ENCODE measurements around the gene TFB1M. TPM values are rescaled to one million over a fixed set of nuclear protein-coding genes. Genes with fewer than 3 reads are reported as not detected.
"Not testable (repeated sequence)": the region's sequence is repeated elsewhere in the genome, so short reads cannot be mapped to it uniquely, and the experiment has no call there.

The TFB1M gene
- total RNA-seq, 1 donor from 2014 or later = 17.9 TPM

DNA sequence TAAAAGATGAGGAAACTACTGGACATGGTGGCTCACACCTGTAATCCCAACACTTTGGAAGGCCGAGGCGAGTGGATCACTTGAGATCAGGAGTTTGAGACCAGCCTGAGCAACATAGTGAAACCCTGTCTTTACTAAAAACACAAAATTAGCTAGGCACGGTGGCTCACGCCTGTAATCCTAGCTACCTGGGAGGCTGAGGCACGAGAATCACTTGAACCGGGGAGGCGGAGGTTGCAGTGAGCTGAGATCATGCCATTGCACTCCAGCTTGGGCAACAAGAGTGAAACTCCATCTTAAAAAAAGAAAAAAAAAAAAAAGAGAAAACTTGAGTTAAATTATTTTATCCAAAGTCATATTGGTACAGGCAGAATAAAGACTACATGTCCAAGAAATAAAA, 1.3 kb downstream of the TFB1M start:
- not testable (repeated sequence) for DNase-seq (ENCODE audit: missing footprints); ATAC-seq
- intact Hi-C loops (cut with DNase I) = loop anchor here (1.0 to 10.0 kb wide), 4 partner anchors 36 to 1372 kb away; no protein-coding TSS in a partner anchor

GRCh38 chr6:155311583-155311982, 2.7 kb downstream of the TFB1M start:
- no peak for DNase-seq (ENCODE audit: missing footprints)
- ATAC-seq = no peak
- intact Hi-C loops (cut with DNase I) = loop anchor here (5.0 to 10.0 kb wide), 3 partner anchors 34 to 1373 kb away; no protein-coding TSS in a partner anchor

DNA sequence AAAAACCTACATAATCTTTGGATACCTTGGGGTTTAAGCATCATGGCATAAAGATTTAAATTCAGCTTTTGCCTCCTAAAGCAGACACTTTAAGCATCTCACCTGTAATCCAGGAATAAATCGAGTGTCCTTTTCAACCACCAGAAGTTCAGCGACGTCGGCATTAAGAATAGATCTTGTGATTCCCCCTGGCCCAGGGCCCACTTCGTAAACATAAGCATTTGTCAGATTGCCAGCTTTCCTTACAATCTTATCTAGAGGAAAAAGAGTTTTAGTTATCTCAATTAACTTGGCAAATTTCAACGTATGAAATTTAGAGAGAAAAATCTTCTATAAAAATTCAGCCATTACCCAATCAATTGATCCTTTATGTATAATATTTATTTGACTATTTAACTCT, 3.2 kb downstream of the TFB1M start:
- DNase-seq (ENCODE audit: missing footprints) (no peak), ATAC-seq (no peak)
- intact Hi-C loops (cut with DNase I) = loop anchor here (5.0 to 10.0 kb wide), 3 partner anchors 34 to 1374 kb away; no protein-coding TSS in a partner anchor

GRCh38 chr6:155310596-155310995, 3.7 kb downstream of the TFB1M start:
- intact Hi-C loops (cut with DNase I) = loop anchor here (5.0 to 10.0 kb wide), 3 partner anchors 33 to 1374 kb away; no protein-coding TSS in a partner anchor
- DNase-seq (ENCODE audit: missing footprints) = no peak
- ATAC-seq = no peak

DNA sequence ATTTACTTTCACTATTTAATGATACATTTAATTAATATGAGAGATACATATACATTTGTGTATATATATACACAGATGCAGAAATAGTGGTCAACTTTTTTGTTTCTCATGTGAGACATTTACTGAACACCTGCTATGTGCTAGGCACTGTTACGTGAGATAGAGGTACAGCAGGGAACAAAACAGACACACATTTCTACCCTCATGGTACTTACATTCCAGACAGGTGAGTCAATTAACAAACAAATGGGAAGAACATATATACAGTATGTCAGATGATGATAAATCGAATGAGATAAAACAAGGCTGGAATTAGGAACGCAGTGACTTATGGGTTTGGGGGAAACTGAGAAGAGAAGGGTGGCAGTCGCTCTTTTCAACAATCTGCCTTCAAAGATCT, 5.1 kb downstream of the TFB1M start:
- intact Hi-C loops (cut with DNase I) = no loop called here

GRCh38 chr6:155306958-155307357, 7.3 kb downstream of the TFB1M start:
- DNase-seq (ENCODE audit: missing footprints) (no peak), ATAC-seq (no peak)
- intact Hi-C loops (cut with DNase I) = no loop called here

More for the DNA sequence above, 5.1 kb downstream of the TFB1M start:
- ATAC-seq (no peak), DNase-seq (ENCODE audit: missing footprints) (no peak)

DNA sequence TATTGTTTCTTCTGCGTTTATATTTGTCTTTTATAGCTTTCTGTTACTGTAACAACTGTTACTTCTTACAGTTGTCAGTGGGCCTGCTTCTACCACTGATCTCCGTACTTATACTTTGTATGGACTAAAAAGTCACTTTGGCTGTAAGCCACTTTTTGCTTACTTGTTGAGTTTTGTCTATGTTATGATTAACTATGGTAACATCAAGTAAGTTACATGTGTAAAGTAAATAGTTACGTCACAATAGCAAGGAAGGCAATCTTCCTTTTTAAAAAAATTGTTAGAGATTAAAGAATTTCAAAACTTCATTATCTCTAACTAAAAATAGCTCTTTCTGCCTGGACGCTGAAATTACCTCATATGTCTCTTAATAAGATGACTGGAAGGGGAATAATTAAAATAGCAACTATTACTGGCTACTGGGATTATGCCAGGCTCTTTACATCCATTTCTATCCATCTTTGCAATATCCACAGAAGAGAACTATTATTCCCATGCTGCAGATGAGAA, 10.9 kb downstream of the TFB1M start:
- intact Hi-C loops (cut with DNase I) = no loop called here
- no peak for DNase-seq (ENCODE audit: missing footprints)
- ATAC-seq = no peak

DNA sequence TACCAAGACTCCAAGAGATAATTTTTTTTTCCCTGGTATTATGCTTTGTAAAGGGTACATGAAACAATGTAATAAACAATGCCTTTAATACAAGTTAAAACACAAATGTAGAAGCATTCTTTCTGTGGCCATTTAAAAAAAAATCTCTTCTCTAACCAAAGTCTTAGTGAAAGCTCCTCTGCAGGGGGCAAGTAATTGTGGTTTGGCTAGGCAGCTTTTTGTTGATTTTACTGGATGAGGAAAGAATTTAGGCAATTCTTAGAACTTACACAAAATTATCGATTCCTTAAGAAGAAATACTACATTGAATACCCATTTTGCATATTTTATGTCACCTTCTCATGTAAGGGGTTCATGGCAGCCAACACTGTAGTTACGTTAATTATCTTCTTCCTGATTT, 12.4 kb downstream of the TFB1M start:
- intact Hi-C loops (cut with DNase I) = no loop called here
- no peak for DNase-seq (ENCODE audit: missing footprints)

DNA sequence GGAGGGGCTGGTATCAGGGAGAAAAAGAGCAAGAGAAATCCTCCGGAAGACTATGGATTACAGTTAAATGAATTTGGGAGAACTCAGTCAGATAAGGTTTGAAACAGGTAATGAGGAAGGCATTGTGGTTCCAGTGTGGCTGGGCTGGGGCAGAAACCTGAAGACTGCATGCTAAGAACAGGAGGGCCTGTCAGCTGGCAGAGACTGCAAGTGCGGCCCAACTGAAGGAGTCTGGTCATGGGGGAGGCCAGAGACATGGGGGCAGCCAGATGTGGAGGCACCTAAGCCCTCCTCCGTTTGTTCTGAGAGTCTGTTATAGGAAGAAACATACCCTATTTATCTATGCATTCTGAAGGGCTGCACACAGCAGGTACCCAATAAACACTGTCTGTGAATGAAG, 16.6 kb downstream of the TFB1M start:
- intact Hi-C loops (cut with DNase I) = no loop called here
- peak; percentile 55 for DNase-seq (ENCODE audit: missing footprints)
- ATAC-seq = no peak

More for the DNA sequence above, 12.4 kb downstream of the TFB1M start:
- no peak for ATAC-seq

GRCh38 chr6:155292711-155293110, 21.6 kb downstream of the TFB1M start:
- DNase-seq (ENCODE audit: missing footprints) (no peak), ATAC-seq (no peak)
- intact Hi-C loops (cut with DNase I) = no loop called here

DNA sequence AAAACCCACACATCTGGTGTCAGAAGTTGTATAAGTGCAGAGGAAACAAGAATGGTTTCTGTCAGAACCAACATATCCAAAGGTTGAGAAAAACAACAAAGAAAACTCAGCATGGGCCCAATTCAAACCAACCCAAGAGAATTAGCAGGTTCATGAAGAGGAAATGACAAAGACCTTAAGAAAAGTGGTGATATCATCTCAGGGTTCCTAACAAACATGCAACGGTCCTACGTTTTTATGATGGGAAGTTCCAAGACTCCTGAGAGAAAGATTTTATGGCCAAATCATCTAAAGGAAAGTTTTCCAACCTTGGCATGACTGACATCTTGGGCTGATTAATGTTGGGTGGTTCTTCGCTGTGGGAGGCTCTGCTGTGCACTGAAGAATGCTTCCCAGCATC, 23.0 kb downstream of the TFB1M start:
- ATAC-seq (no peak), DNase-seq (ENCODE audit: missing footprints) (no peak)
- intact Hi-C loops (cut with DNase I) = no loop called here

- DNase-seq (ENCODE audit: missing footprints) = no peak
- intact Hi-C loops (cut with DNase I) = no loop called here
- no peak for ATAC-seq
Observed at GRCh38 chr6:155290491-155290890, 23.8 kb downstream of the TFB1M start.

DNA sequence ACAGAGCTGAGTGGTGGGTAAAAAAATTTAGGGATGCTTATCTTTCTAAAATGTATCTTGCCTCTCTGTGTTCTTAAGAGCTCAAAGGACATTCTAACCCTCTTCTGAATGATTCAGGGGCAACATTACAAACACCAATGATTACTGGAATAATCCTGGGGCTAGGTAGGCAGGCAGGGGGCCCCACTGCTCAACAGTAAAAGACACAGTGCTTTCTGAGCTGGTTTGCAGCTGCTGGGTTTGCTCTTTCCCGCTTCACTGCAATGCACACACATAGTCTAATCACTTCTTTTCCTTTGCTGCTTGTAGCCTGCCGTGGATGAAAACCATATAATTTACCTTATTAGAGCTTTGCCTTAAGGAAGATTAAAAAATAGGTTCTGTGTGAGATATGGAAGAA, 26.5 kb downstream of the TFB1M start:
- intact Hi-C loops (cut with DNase I) = no loop called here
- DNase-seq (ENCODE audit: missing footprints) (no peak), ATAC-seq (peak; percentile 34)

DNA sequence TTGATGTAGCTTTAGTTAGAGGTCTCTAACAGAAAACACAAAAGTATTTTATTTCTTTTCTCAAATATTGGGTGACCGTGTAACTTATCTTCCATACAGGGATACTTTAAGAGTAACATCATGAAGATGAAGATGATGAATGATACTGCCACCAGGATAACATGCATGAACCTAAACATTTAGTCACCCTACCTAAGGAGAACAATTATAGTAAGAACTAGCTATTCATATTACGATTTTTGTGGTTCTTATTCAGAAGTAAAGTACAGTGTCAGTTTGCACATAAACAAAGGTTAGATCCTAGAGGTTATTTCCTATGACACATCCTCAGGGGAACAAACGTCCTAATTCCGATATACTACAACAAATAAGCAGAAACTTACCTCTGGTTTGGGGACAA, 29.5 kb downstream of the TFB1M start:
- ATAC-seq = no peak
- intact Hi-C loops (cut with DNase I) = no loop called here

DNA sequence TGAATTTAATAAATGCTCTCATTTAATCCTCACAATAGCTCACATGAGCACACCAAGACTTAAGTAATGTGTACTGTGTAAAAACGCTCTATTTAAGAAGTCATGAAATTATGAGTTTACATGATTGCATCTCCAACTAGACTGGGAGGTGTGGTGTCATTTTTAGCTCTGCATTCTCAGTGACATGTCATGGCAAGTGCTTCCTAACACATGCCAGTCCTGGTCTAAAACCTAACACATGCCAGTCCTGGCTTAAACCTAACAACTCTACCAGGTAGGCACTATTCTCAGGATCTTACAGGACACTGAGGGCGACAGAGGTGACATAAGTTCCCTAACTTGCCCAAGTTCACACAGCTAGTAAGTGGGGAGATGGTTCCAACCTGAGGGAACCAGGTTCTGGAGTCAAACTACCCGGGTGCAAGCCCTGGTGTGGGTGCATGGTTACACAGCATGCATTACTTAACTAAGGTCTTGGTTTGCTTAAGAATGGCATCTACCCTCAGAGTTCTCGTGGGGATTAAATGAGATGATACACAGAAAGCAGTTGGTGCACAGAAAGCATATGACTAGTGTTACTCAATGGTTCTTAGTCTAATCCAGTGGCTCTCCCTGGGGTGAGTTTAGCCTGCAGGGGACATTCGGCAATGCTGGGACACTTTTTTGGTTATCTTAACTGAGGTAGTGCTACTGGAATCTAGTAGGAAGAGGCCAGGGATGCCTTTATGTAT, 35.8 kb downstream of the TFB1M start:
- DNase-seq (ENCODE audit: missing footprints) (no peak), ATAC-seq (peak; percentile 40)
- intact Hi-C loops (cut with DNase I) = loop anchor here (5.0 kb wide), 1 partner anchor 34 kb away; the partner anchor contains the start of gene TFB1M

More for the DNA sequence above, 29.5 kb downstream of the TFB1M start:
- DNase-seq (ENCODE audit: missing footprints) = no peak

DNA sequence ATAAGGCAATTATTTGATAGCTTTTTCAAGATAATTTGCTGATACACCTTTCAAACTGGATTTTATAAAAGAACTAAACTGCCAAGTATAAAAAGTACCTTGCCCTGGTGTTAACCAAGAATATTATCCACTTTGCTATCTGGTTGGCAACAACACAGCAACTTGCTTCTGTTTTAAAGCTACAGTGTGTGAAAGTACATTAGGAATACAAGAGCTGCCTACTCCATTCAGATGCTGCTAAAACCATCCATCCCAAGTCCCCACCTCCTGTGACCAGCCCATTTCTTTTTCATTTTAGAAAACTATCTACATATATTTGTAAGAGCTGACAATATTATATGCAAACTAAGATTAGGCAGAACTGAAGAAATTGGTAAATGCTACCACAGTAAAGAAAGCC, 37.6 kb downstream of the TFB1M start:
- intact Hi-C loops (cut with DNase I) = loop anchor here (5.0 kb wide), 1 partner anchor 36 kb away; the partner anchor contains the start of gene TFB1M
- DNase-seq (ENCODE audit: missing footprints) (no peak), ATAC-seq (peak; percentile 63)

DNA sequence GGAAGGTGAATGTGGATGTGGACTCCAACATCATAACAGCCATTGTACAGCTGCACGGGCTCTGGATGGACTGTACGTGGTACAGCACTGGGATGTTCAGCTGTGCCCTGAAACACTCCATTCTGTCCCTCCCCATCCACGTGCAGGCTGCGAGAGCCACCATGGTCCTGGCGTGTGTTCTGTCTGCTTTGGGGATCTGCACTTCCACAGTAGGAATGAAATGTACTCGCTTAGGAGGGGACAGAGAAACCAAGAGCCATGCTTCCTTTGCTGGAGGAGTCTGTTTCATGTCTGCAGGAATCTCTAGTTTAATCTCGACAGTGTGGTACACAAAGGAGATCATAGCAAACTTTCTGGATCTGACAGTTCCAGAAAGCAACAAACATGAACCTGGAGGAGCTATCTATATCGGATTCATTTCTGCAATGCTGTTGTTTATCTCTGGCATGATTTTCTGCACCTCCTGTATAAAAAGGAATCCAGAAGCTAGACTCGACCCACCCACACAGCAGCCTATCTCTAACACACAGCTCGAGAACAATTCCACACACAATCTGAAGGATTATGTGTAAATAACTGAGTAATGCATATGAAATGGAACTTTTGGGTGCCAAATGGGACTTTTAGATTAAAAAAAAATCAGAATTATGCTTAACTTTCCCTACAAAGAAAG, 38.3 kb downstream of the TFB1M start:
- ATAC-seq (peak; percentile 75), DNase-seq (ENCODE audit: missing footprints) (peak; percentile 62)
- intact Hi-C loops (cut with DNase I) = loop anchor here (5.0 kb wide), 1 partner anchor 36 kb away; the partner anchor contains the start of gene TFB1M

- intact Hi-C loops (cut with DNase I) = no loop called here
- DNase-seq (ENCODE audit: missing footprints) (no peak), ATAC-seq (no peak)
Observed at GRCh38 chr6:155274533-155274932, 39.8 kb downstream of the TFB1M start.

DNA sequence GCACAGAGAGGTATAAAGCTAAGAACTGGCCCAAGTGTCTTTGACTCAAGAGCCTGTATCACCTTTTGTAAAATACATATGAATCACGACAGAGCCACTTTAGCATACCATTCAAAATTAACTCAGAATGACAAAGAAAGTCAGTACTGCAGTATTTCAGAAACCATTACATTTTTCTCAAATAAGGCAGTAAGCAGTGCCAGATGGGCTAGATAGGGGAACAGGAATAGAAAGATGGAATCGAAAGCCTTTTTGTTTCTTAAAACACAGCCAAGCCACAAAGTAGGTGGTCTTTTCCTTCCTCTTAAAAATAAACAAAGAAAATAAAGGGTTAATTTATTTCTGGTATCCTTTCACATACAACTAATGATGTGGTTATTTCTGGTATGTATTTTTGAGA, 40.2 kb downstream of the TFB1M start:
- no peak for DNase-seq (ENCODE audit: missing footprints)
- ATAC-seq = no peak
- intact Hi-C loops (cut with DNase I) = no loop called here

GRCh38 chr6:155273431-155273830, 40.9 kb downstream of the TFB1M start:
- intact Hi-C loops (cut with DNase I) = no loop called here
- no peak for DNase-seq (ENCODE audit: missing footprints)
- ATAC-seq = no peak
